Endodermal cell (in vitro differentiated cells): ENCODE measurements around the gene THBD. TPM values are rescaled to one million over a fixed set of nuclear protein-coding genes. Genes with fewer than 3 reads are reported as not detected.

Experiments
- DNase-seq: peaks from one replicate; pipeline ENCODE4 v3.0.0-alpha.2; 2017
- H3K27ac ChIP-seq: 2 replicates; pipeline ENCODE4 v1.5.1; 2013; ENCODE audit warnings: mild to moderate bottlenecking, low read depth, low read length, moderate library complexity
- H3K27me3 ChIP-seq: 2 replicates; pipeline ENCODE4 v1.6.1; 2013; ENCODE audit warnings: mild to moderate bottlenecking, low read length, moderate library complexity; ENCODE audit not compliant: insufficient read depth, control insufficient read depth, poor library complexity, severe bottlenecking
- H3K36me3 ChIP-seq: 2 replicates; pipeline ENCODE4 v1.7.0; 2013; ENCODE audit warnings: mild to moderate bottlenecking, low read length, moderate library complexity; ENCODE audit not compliant: control insufficient read depth, insufficient read depth
- H3K4me1 ChIP-seq: one replicate; pipeline ENCODE4 v1.7.0; 2013; ENCODE audit warnings: low read length; ENCODE audit not compliant: control insufficient read depth, insufficient read depth
- H3K4me3 ChIP-seq: 2 replicates; pipeline ENCODE4 v1.5.1; 2013; ENCODE audit warnings: mild to moderate bottlenecking, low read length, moderate library complexity
- H3K9ac ChIP-seq: 2 replicates; pipeline ENCODE4 v1.6.1; 2013; ENCODE audit warnings: mild to moderate bottlenecking, low read length, moderate library complexity; ENCODE audit not compliant: poor library complexity, severe bottlenecking; ENCODE audit errors: extremely low read depth
- H3K9me3 ChIP-seq: 2 replicates; pipeline ENCODE4 v1.6.1; 2013; ENCODE audit warnings: mild to moderate bottlenecking, low read length, moderate library complexity; ENCODE audit not compliant: control insufficient read depth
- H3K27ac Mint-ChIP-seq: 2 replicates; pipeline ENCODE4 v1.8.0; 2020; ENCODE audit warnings: mixed read lengths
- H3K27me3 Mint-ChIP-seq: 2 replicates; pipeline ENCODE4 v1.8.0; 2021; ENCODE audit warnings: mild to moderate bottlenecking, mixed read lengths; ENCODE audit not compliant: insufficient read depth
- H3K36me3 Mint-ChIP-seq: 2 replicates; pipeline ENCODE4 v1.8.0; 2020; ENCODE audit warnings: low read depth, mixed read lengths
- H3K4me1 Mint-ChIP-seq: 2 replicates; pipeline ENCODE4 v1.8.0; 2020; ENCODE audit warnings: mixed read lengths
- H3K4me3 Mint-ChIP-seq: 2 replicates; pipeline ENCODE4 v1.8.0; 2020; ENCODE audit warnings: mild to moderate bottlenecking, moderate library complexity, mixed read lengths
- H3K9me3 Mint-ChIP-seq: 2 replicates; pipeline ENCODE4 v1.8.0; 2020; ENCODE audit warnings: mild to moderate bottlenecking, mixed read lengths
- CTCF ChIP-seq: fragments of 200-600 bp; sonication (generic); conservative IDR thresholded peaks from 2 replicates; pipeline ENCODE4 v1.5.0; 2021; ENCODE audit warnings: antibody characterized with exemption, mild to moderate bottlenecking
- WGBS, 2 experiments: methylation state at CpG; one replicate each; pipeline versions ENCODE4 v1.1.5 to v1.1.7; 2013; ENCODE audit warnings: missing lambda C conversion rate in 2 of 2, mixed read lengths in 1 of 2; ENCODE audit not compliant: insufficient coverage in 1 of 2, insufficient read length in 1 of 2; 5-methylcytosine and 5-hydroxymethylcytosine counted together
- total RNA-seq, 2 donors: library from RNA; stranded (reverse); fragmentation: NEBNext Ultra II Directional in 1 of 2; extraction: Animal tissue kit (Norgen Biotek cat#: 25700) in 1 of 2; gene quantifications; 2 replicates in 1 of 2; 3 replicates in 1 of 2; pipeline ENCODE4 v1.2.1, GENCODE V29; 2021

Gene THBD
- total RNA-seq, 2 donors from 2014 or later: 1.2 to 2.0 TPM

- no peak within 1 kb of the TSS for H3K9ac ChIP-seq
- DNase-seq: peak; percentile 61
- H3K27ac Mint-ChIP-seq: no peak within 1 kb of the TSS
- peaks cover 70% of the 10 kb centered on the region for H3K27me3 ChIP-seq
- H3K27ac ChIP-seq: no peak within 1 kb of the TSS
- peaks cover 88% of the 10 kb centered on the region for H3K27me3 Mint-ChIP-seq
- H3K36me3 Mint-ChIP-seq: no peaks in the 10 kb centered on the region
- 29 to 34% methylated on average over 35 to 83 of the region's 83 CpGs for WGBS, 2 experiments
- TF ChIP-seq CTCF: no peak
- H3K9me3 ChIP-seq: no peaks in the 10 kb centered on the region
- H3K4me1 Mint-ChIP-seq: peaks cover 2% of the 10 kb centered on the region
- H3K4me1 ChIP-seq: no peaks in the 10 kb centered on the region
- no peaks in the 10 kb centered on the region for H3K9me3 Mint-ChIP-seq
- H3K4me3 Mint-ChIP-seq: peak within 1 kb of the TSS; percentile 28
- H3K36me3 ChIP-seq: no peaks in the 10 kb centered on the region
- H3K4me3 ChIP-seq: no peak within 1 kb of the TSS
These were observed 14.5 kb downstream of the THBD start, which contains the start of gene SSTR4 for GRCh38 chr20:23034721-23035671. TSS of gene SSTR4 (plus strand) at chr20:23035312. CDS start at chr20:23035484, 172 bp downstream.

GRCh38 chr20:23033918-23034317 lies 15.6 kb downstream of the THBD start:
- no peak for DNase-seq
- no peaks in the 10 kb centered on the region for H3K9me3 ChIP-seq
- no peaks in the 10 kb centered on the region for H3K9me3 Mint-ChIP-seq
- WGBS, 2 experiments: 83 to 94% methylated on average over 1 to 4 of the region's 4 CpGs
- no peak overlapping the region for H3K27ac Mint-ChIP-seq
- TF ChIP-seq CTCF: no peak
- no peak overlapping the region for H3K4me3 ChIP-seq
- peaks cover 61% of the 10 kb centered on the region for H3K27me3 ChIP-seq
- no peaks in the 10 kb centered on the region for H3K36me3 Mint-ChIP-seq
- H3K27me3 Mint-ChIP-seq: peaks cover 77% of the 10 kb centered on the region
- no peaks in the 10 kb centered on the region for H3K36me3 ChIP-seq
- H3K4me1 Mint-ChIP-seq: peaks cover 2% of the 10 kb centered on the region
- H3K4me1 ChIP-seq: no peaks in the 10 kb centered on the region
- no peak overlapping the region for H3K4me3 Mint-ChIP-seq
- H3K27ac ChIP-seq: no peak overlapping the region
- H3K9ac ChIP-seq: no peak overlapping the region

- Mint-ChIP-seq H3K27ac (no peak overlapping the region), H3K4me3 (no peak overlapping the region), H3K4me1 (peaks cover 2% of the 10 kb centered on the region), H3K9me3 (no peaks in the 10 kb centered on the region), H3K36me3 (no peaks in the 10 kb centered on the region), H3K27me3 (peaks cover 68% of the 10 kb centered on the region)
- no peak overlapping the region for H3K9ac ChIP-seq
- no peaks in the 10 kb centered on the region for H3K9me3 ChIP-seq
- H3K27me3 ChIP-seq: peaks cover 49% of the 10 kb centered on the region
- no peak for DNase-seq
- TF ChIP-seq CTCF: no peak
- no peak overlapping the region for H3K27ac ChIP-seq
- no peaks in the 10 kb centered on the region for H3K36me3 ChIP-seq
- WGBS, 2 experiments: 95 to 100% methylated on average over 1 to 5 of the region's 5 CpGs
- H3K4me1 ChIP-seq: no peaks in the 10 kb centered on the region
- H3K4me3 ChIP-seq: no peak overlapping the region
These were observed 16.8 kb downstream of the THBD start for GRCh38 chr20:23032750-23033078.
